ENCODE measurements around the gene CABP5.

- TF ChIP-seq CTCF (IDR thresholded peaks at IDR 0.05) (no peak), POLR2A (IDR thresholded peaks at IDR 0.05) (no peak), EP300 (IDR thresholded peaks at IDR 0.05) (no peak)
These were observed 18.4 kb downstream of the CABP5 start for GRCh38 chr19:48025480-48025879.

All from tibial nerve (tissue), 4 donors.